ENCODE measurements around the gene GALK1. TPM values are rescaled to one million over a fixed set of nuclear protein-coding genes. Genes with fewer than 3 reads are reported as not detected.
A peak's percentile ranks its signal among the peaks of the same experiment; 100 is the strongest.
"Not testable (repeated sequence)": the region's sequence is repeated elsewhere in the genome, so short reads cannot be mapped to it uniquely, and the experiment has no call there.

The GALK1 gene
- total RNA-seq, 2 donors from 2014 or later = 27.4 to 27.5 TPM

DNA sequence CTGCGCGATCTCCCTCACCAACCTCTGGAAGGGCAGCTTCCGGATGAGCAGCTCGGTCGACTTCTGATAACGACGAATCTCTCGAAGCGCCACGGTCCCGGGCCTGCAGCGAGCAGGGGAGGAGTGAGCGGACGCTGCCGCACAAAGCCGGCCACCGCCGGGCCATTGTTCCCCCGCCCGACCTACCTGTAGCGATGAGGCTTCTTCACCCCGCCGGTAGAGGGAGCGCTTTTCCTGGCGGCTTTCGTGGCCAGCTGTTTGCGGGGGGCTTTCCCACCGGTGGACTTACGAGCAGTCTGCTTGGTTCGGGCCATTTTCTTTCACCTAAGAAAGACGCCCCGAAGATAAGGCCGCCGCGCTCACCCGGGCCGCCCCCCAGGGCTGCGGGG is 13.9 kb upstream of the GALK1 start:
- DNase-seq = peak in 2 of 4 donors; percentile 63 to 68
- Histone ChIP-seq H3K4me3 (peak overlapping the region; percentile 84 to 85), H3K27ac (peak overlapping the region; percentile 66 to 99 (median 96)), H3K4me1 (peaks cover 42% of the 10 kb centered on the region), H3K27me3 (no peaks in the 10 kb centered on the region), H3K9me3 (no peaks in the 10 kb centered on the region), H3K36me3 (replicated peaks in 1 of 2; ENCODE audit: insufficient read depth in 1 of 2, low read depth in 2 of 2) (peaks cover 7 to 12% of the 10 kb centered on the region in 2 donors)
- intact Hi-C loops (cut with DNase I) = no loop called here
- WGBS, 2 donors = 0% methylated on average over 10 to 38 of the region's 38 CpGs
- peak; percentile 1 for ATAC-seq
- TF ChIP-seq, protein P1, sequence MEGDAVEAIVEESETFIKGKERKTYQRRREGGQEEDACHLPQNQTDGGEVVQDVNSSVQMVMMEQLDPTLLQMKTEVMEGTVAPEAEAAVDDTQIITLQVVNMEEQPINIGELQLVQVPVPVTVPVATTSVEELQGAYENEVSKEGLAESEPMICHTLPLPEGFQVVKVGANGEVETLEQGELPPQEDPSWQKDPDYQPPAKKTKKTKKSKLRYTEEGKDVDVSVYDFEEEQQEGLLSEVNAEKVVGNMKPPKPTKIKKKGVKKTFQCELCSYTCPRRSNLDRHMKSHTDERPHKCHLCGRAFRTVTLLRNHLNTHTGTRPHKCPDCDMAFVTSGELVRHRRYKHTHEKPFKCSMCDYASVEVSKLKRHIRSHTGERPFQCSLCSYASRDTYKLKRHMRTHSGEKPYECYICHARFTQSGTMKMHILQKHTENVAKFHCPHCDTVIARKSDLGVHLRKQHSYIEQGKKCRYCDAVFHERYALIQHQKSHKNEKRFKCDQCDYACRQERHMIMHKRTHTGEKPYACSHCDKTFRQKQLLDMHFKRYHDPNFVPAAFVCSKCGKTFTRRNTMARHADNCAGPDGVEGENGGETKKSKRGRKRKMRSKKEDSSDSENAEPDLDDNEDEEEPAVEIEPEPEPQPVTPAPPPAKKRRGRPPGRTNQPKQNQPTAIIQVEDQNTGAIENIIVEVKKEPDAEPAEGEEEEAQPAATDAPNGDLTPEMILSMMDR (IDR thresholded peaks at IDR 0.05) = peak in 6 of 7 experiments; percentile 40 to 74 (median 61)
- no peak for TF ChIP-seq POLR2A (IDR thresholded peaks at IDR 0.05)

DNA sequence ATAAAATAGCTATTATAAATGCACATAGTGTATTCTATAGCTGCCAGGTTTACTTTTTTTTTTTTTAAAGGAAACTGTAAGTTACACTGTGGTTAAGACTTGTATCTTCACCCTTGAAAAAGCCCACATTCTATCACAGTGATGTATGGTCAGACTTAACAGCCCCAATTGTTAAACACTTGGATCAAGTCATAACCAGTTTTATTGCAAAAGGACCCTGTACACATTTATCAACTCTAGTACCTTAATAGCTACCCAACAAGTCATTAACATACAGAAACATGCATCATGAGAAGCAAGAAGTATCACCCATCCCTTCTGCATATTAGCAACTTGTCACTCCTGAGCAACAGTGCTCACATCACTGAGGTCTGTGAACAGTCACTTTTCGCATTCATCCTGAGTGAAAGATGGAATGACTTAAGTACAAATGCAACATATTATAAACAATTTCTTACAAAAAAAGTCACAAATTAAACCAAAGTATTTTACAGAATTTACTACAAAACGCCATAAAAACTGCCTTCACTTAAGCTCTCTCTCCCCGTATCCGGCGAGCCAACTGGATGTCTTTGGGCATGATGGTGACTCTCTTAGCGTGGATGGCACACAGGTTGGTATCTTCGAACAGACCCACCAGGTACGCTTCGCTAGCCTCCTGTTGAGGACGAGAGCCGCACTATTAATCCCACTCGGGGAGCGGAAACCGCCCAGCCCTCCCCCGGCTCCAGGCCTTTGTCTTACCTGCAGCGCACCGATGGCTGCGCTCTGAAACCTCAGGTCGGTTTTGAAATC is 13.3 kb upstream of the GALK1 start:
- H3K9me3 ChIP-seq; H3K27me3 ChIP-seq; DNase-seq; ATAC-seq; intact Hi-C loops (cut with DNase I): not testable (repeated sequence)
- Histone ChIP-seq H3K4me3 (peak overlapping the region; percentile 84 to 85), H3K4me1 (peaks cover 36% of the 10 kb centered on the region), H3K27ac (peak overlapping the region; percentile 66 to 99 (median 96)), H3K36me3 (replicated peaks in 1 of 2; ENCODE audit: insufficient read depth in 1 of 2, low read depth in 2 of 2) (peaks cover 7 to 12% of the 10 kb centered on the region in 2 donors)
- WGBS, 2 donors = 0 to 2% methylated on average over 13 to 19 of the region's 19 CpGs

DNA sequence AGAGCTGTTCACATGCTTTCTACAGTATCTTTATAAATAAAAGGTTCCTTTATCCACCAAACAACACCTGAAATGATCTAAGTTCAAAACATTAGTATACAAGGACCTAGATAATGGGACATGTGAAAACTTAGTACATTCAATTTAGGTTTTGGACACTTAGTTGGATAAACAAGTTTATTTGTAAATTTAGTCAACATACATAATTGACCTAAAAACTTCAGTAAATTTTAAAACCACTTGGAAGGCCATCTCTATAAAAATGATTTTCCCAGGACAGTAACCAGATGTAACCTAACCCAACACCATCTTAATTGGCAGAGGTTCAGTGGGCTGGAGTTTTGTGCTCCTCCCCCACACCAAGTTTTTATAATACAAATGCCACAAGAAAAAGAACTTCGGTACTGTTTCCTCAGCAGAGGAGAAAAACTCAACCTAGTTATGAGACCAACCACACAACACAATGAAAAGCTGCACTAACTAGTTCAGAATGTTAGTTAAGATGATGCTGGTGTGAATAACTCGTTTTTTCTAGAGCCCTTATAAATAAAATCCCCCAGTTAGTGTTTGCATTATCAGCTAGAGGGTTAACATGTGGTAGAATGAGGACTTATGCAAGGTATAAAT is 12.4 kb upstream of the GALK1 start:
- TF ChIP-seq, protein P1 (IDR thresholded peaks at IDR 0.05) = no peak
- TF ChIP-seq POLR2A (IDR thresholded peaks at IDR 0.05) = no peak
- Histone ChIP-seq H3K27me3 (no peaks in the 10 kb centered on the region), H3K4me1 (peaks cover 27% of the 10 kb centered on the region), H3K36me3 (replicated peaks in 1 of 2; ENCODE audit: insufficient read depth in 1 of 2, low read depth in 2 of 2) (peaks cover 7 to 12% of the 10 kb centered on the region in 2 donors), H3K4me3 (peak overlapping the region; percentile 84 to 85), H3K9me3 (no peaks in the 10 kb centered on the region), H3K27ac (peak overlapping the region in 3 of 4 donors; percentile 3 to 99 (median 48))
- ATAC-seq (no peak), DNase-seq (no peak)
- intact Hi-C loops (cut with DNase I) = no loop called here
- WGBS, 2 donors = 4 to 6% methylated on average over 2 of the region's 2 CpGs

DNA sequence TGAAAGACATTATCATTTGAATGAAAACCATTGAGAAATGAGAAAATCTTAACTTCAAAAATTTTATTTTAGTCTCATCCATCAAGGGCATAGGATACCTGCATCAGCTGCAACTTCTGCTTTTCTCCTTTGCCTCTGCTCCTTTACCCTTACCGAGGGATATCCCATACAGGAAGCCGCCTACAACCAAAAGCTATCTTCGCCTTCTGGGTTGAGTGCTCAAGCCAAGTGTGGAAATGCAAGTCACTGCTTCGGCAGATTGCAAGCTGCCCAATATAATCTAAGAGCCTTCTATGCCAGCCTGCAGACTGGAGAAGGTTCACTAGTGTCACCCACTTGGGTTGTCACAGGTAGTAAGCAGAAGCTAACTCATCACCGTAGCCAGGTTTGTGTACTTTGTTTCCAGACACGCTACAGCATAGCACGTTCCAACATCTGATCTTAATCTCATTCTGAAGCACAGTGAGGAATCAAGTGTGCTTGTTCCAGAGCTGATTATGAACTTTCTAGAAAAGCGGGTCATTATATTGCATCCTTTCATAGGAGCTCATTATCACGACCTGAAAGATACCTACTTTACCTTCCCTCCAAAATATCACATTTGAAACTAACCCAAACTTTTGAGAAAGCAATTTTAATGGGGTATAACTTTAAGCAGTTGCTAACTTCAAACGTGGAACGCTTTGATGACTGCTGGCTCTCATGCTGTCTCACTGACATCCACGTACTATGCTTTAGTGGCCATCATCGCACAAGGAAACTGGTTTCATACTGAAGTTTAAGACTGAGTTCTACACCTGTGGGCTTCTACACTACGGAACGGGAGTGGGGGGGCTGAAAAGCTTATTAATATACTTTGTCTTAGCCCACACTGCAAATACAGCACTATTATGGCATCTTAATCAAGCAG is 11.6 kb upstream of the GALK1 start:
- Histone ChIP-seq H3K9me3 (no peaks in the 10 kb centered on the region), H3K4me3 (peak overlapping the region in 1 of 2 donors; percentile 8), H3K27me3 (no peaks in the 10 kb centered on the region), H3K27ac (peak overlapping the region in 3 of 4 donors; percentile 20 to 99 (median 48)), H3K4me1 (peaks cover 33% of the 10 kb centered on the region), H3K36me3 (replicated peaks in 1 of 2; ENCODE audit: insufficient read depth in 1 of 2, low read depth in 2 of 2) (peaks cover 7 to 12% of the 10 kb centered on the region in 2 donors)
- WGBS, 2 donors = 28 to 29% methylated on average over 15 of the region's 15 CpGs
- peak in 2 of 4 donors; percentile 45 to 47 for DNase-seq
- peak in 1 of 3 donors; percentile 4 for TF ChIP-seq POLR2A (IDR thresholded peaks at IDR 0.05)
- TF ChIP-seq, protein P1 (IDR thresholded peaks at IDR 0.05) = no peak
- no peak for ATAC-seq
- intact Hi-C loops (cut with DNase I) = no loop called here
